Ureter (tissue), 1 donor: ENCODE data around the gene SFN. TPM values are rescaled to one million over a fixed set of nuclear protein-coding genes. Genes with fewer than 3 reads are reported as not detected.

Experiments
- DNase-seq: peaks from one replicate; pipeline ENCODE4 v3.0.0-alpha.2; 2020; ENCODE audit warnings: low spot score
- total RNA-seq: library from RNA; stranded (reverse); gene quantifications from one replicate; pipeline ENCODE4 v1.2.4, GENCODE V29; 2023
- donor health status: DM: yes; HTN: yes; CAD: no.

SFN gene
- total RNA-seq, 1 donor from 2014 or later = 93.7 TPM

- no peak for DNase-seq
Observed at GRCh38 chr1:26911399-26912146, 48.6 kb downstream of the SFN start.

GRCh38 chr1:26912147-26912490, 49.2 kb downstream of the SFN start:
- no peak for DNase-seq

- no peak for DNase-seq
Observed at GRCh38 chr1:26913389-26913753, 50.4 kb downstream of the SFN start.

Other genes starting within 250 kb of the SFN start
- 119 TPM for gene ARID1A, start 167.1 kb upstream of the SFN start, total RNA-seq
- gene PIGV, start 75.2 kb upstream of the SFN start, total RNA-seq = 17.0 TPM
- 21.0 TPM for gene ZDHHC18, start 36.5 kb upstream of the SFN start, total RNA-seq
- gene GPN2, start 27.1 kb downstream of the SFN start, total RNA-seq = 47.3 TPM
- gene GPATCH3, start 37.3 kb downstream of the SFN start, total RNA-seq = 9.0 TPM
- gene NR0B2, start 50.8 kb downstream of the SFN start, total RNA-seq = not detected
- gene NUDC, start 58.6 kb downstream of the SFN start, total RNA-seq = 56.1 TPM
- gene KDF1, start 97.3 kb downstream of the SFN start, total RNA-seq = 15.7 TPM
- gene TRNP1, start 130.5 kb downstream of the SFN start, total RNA-seq = 46.6 TPM
- gene TENT5B, start 149.7 kb downstream of the SFN start, total RNA-seq = 10.2 TPM